Ramos (cell line): ENCODE data around the gene CCDC116.
"Not testable (repeated sequence)": the region's sequence is repeated elsewhere in the genome, so short reads cannot be mapped to it uniquely, and the experiment has no call there.

Experiments used
- in situ Hi-C: fragments of 300-500 bp; cut with MboI; formaldehyde crosslinking; loops from one replicate; pipeline ENCODE4 v1.14.3; 2022; ENCODE audit warnings: low sequenced_read_pairs; ENCODE audit not compliant: unreplicated experiment

The CCDC116 gene

GRCh38 chr22:21677606-21678443 is 45.3 kb downstream of the CCDC116 start:
- in situ Hi-C loops: no loop called here

GRCh38 chr22:21678842-21679241 is 46.3 kb downstream of the CCDC116 start:
- in situ Hi-C loops: not testable (repeated sequence)

GRCh38 chr22:21679383-21679782 is 46.8 kb downstream of the CCDC116 start:
- in situ Hi-C loops: no loop called here

GRCh38 chr22:21680830-21681565 is 48.4 kb downstream of the CCDC116 start:
- in situ Hi-C loops: no loop called here

GRCh38 chr22:21681566-21682370 is 49.2 kb downstream of the CCDC116 start:
- in situ Hi-C loops: no loop called here

- in situ Hi-C loops: no loop called here
Measured at GRCh38 chr22:21682385-21683175, 50.0 kb downstream of the CCDC116 start.

- in situ Hi-C loops: no loop called here
Measured at GRCh38 chr22:21683401-21683811, 50.8 kb downstream of the CCDC116 start.

GRCh38 chr22:21684492-21685163 is 52.1 kb downstream of the CCDC116 start:
- in situ Hi-C loops: no loop called here

GRCh38 chr22:21685164-21685513 is 52.6 kb downstream of the CCDC116 start:
- in situ Hi-C loops: no loop called here

- in situ Hi-C loops: no loop called here
Measured at GRCh38 chr22:21686193-21686608, 53.6 kb downstream of the CCDC116 start.
